ENCODE measurements around the gene RNF157.
A peak's percentile ranks its signal among the peaks of the same experiment; 100 is the strongest.
"Not testable (repeated sequence)": the region's sequence is repeated elsewhere in the genome, so short reads cannot be mapped to it uniquely, and the experiment has no call there.

Gene RNF157

GRCh38 chr17:76191896-76192295 is 48.4 kb downstream of the RNF157 start:
- Histone ChIP-seq H3K4me1 (ENCODE audit: control insufficient read depth, insufficient read depth, low read length) (peaks cover 14% of the 10 kb centered on the region), H3K36me3 (ENCODE audit: control insufficient read depth, insufficient read depth, low read length, severe bottlenecking) (no peaks in the 10 kb centered on the region), H3K9ac (ENCODE audit: low read length) (no peak overlapping the region), H3K9me3 (ENCODE audit: control insufficient read depth, low read length) (no peaks in the 10 kb centered on the region), H3K27me3 (replicated peaks; ENCODE audit: control insufficient read depth, insufficient read depth, low read length) (no peaks in the 10 kb centered on the region), H3K4me3 (ENCODE audit: low read length) (no peak overlapping the region)
- no peak for DNase-seq (ENCODE audit: low read depth)

- H3K9me3 ChIP-seq (ENCODE audit: control insufficient read depth, low read length): no peaks in the 10 kb centered on the region
- H3K36me3 ChIP-seq (ENCODE audit: control insufficient read depth, insufficient read depth, low read length, severe bottlenecking): no peaks in the 10 kb centered on the region
- H3K4me1 ChIP-seq (ENCODE audit: control insufficient read depth, insufficient read depth, low read length): peaks cover 6% of the 10 kb centered on the region
- no peaks in the 10 kb centered on the region for H3K27me3 ChIP-seq (replicated peaks; ENCODE audit: control insufficient read depth, insufficient read depth, low read length)
- DNase-seq (ENCODE audit: low read depth): no peak
- H3K9ac ChIP-seq (ENCODE audit: low read length): no peak overlapping the region
- H3K4me3 ChIP-seq (ENCODE audit: low read length): no peak overlapping the region
Observed at GRCh38 chr17:76189741-76190140, 50.6 kb downstream of the RNF157 start.

- H3K4me3 ChIP-seq (ENCODE audit: low read length): no peak overlapping the region
- DNase-seq (ENCODE audit: low read depth): no peak
- no peaks in the 10 kb centered on the region for H3K36me3 ChIP-seq (ENCODE audit: control insufficient read depth, insufficient read depth, low read length, severe bottlenecking)
- H3K27me3 ChIP-seq (replicated peaks; ENCODE audit: control insufficient read depth, insufficient read depth, low read length): no peaks in the 10 kb centered on the region
- no peak overlapping the region for H3K9ac ChIP-seq (ENCODE audit: low read length)
- peaks cover 6% of the 10 kb centered on the region for H3K4me1 ChIP-seq (ENCODE audit: control insufficient read depth, insufficient read depth, low read length)
- H3K9me3 ChIP-seq (ENCODE audit: control insufficient read depth, low read length): no peaks in the 10 kb centered on the region
Observed at GRCh38 chr17:76189247-76189646, 51.0 kb downstream of the RNF157 start.

- Histone ChIP-seq H3K9ac (ENCODE audit: low read length) (no peak overlapping the region), H3K36me3 (ENCODE audit: control insufficient read depth, insufficient read depth, low read length, severe bottlenecking) (no peaks in the 10 kb centered on the region), H3K4me1 (ENCODE audit: control insufficient read depth, insufficient read depth, low read length) (peaks cover 6% of the 10 kb centered on the region), H3K9me3 (ENCODE audit: control insufficient read depth, low read length) (no peaks in the 10 kb centered on the region), H3K27me3 (replicated peaks; ENCODE audit: control insufficient read depth, insufficient read depth, low read length) (no peaks in the 10 kb centered on the region), H3K4me3 (ENCODE audit: low read length) (no peak overlapping the region)
- DNase-seq (ENCODE audit: low read depth): no peak
Observed at GRCh38 chr17:76188213-76189016, 51.9 kb downstream of the RNF157 start.

- not testable (repeated sequence) for H3K4me3 ChIP-seq (ENCODE audit: low read length); H3K36me3 ChIP-seq (ENCODE audit: control insufficient read depth, insufficient read depth, low read length, severe bottlenecking); H3K9me3 ChIP-seq (ENCODE audit: control insufficient read depth, low read length)
Observed at GRCh38 chr17:76186774-76187173, 53.5 kb downstream of the RNF157 start.

GRCh38 chr17:76184290-76184689 is 56.0 kb downstream of the RNF157 start:
- Histone ChIP-seq H3K9me3 (ENCODE audit: control insufficient read depth, low read length) (no peaks in the 10 kb centered on the region), H3K27me3 (replicated peaks; ENCODE audit: control insufficient read depth, insufficient read depth, low read length) (no peaks in the 10 kb centered on the region), H3K9ac (ENCODE audit: low read length) (no peak overlapping the region), H3K36me3 (ENCODE audit: control insufficient read depth, insufficient read depth, low read length, severe bottlenecking) (no peaks in the 10 kb centered on the region), H3K4me1 (ENCODE audit: control insufficient read depth, insufficient read depth, low read length) (no peaks in the 10 kb centered on the region), H3K4me3 (ENCODE audit: low read length) (no peak overlapping the region)
- DNase-seq (ENCODE audit: low read depth): no peak

More at GRCh38 chr17:76186774-76187173, 53.5 kb downstream of the RNF157 start:
- not testable (repeated sequence) for H3K27me3 ChIP-seq (replicated peaks; ENCODE audit: control insufficient read depth, insufficient read depth, low read length); H3K9ac ChIP-seq (ENCODE audit: low read length); H3K4me1 ChIP-seq (ENCODE audit: control insufficient read depth, insufficient read depth, low read length); DNase-seq (ENCODE audit: low read depth)

- H3K27me3 ChIP-seq (replicated peaks; ENCODE audit: control insufficient read depth, insufficient read depth, low read length): no peaks in the 10 kb centered on the region
- no peaks in the 10 kb centered on the region for H3K36me3 ChIP-seq (ENCODE audit: control insufficient read depth, insufficient read depth, low read length, severe bottlenecking)
- no peaks in the 10 kb centered on the region for H3K4me1 ChIP-seq (ENCODE audit: control insufficient read depth, insufficient read depth, low read length)
- no peaks in the 10 kb centered on the region for H3K9me3 ChIP-seq (ENCODE audit: control insufficient read depth, low read length)
- DNase-seq (ENCODE audit: low read depth): peak; percentile 91
- no peak overlapping the region for H3K4me3 ChIP-seq (ENCODE audit: low read length)
- H3K9ac ChIP-seq (ENCODE audit: low read length): no peak overlapping the region
Observed at GRCh38 chr17:76182016-76182764, 58.1 kb downstream of the RNF157 start.

- no peaks in the 10 kb centered on the region for H3K9me3 ChIP-seq (ENCODE audit: control insufficient read depth, low read length)
- H3K4me3 ChIP-seq (ENCODE audit: low read length): no peak overlapping the region
- H3K36me3 ChIP-seq (ENCODE audit: control insufficient read depth, insufficient read depth, low read length, severe bottlenecking): no peaks in the 10 kb centered on the region
- no peak for DNase-seq (ENCODE audit: low read depth)
- H3K27me3 ChIP-seq (replicated peaks; ENCODE audit: control insufficient read depth, insufficient read depth, low read length): no peaks in the 10 kb centered on the region
- no peaks in the 10 kb centered on the region for H3K4me1 ChIP-seq (ENCODE audit: control insufficient read depth, insufficient read depth, low read length)
- H3K9ac ChIP-seq (ENCODE audit: low read length): no peak overlapping the region
Observed at GRCh38 chr17:76179496-76180467, 60.5 kb downstream of the RNF157 start.

GRCh38 chr17:76178124-76178523 is 62.2 kb downstream of the RNF157 start:
- H3K4me1 ChIP-seq (ENCODE audit: control insufficient read depth, insufficient read depth, low read length): no peaks in the 10 kb centered on the region
- no peaks in the 10 kb centered on the region for H3K36me3 ChIP-seq (ENCODE audit: control insufficient read depth, insufficient read depth, low read length, severe bottlenecking)
- H3K4me3 ChIP-seq (ENCODE audit: low read length): no peak overlapping the region
- H3K27me3 ChIP-seq (replicated peaks; ENCODE audit: control insufficient read depth, insufficient read depth, low read length): no peaks in the 10 kb centered on the region
- H3K9ac ChIP-seq (ENCODE audit: low read length): no peak overlapping the region
- no peak for DNase-seq (ENCODE audit: low read depth)
- no peaks in the 10 kb centered on the region for H3K9me3 ChIP-seq (ENCODE audit: control insufficient read depth, low read length)

GRCh38 chr17:76176701-76177574 is 63.4 kb downstream of the RNF157 start:
- DNase-seq (ENCODE audit: low read depth): no peak
- no peak overlapping the region for H3K9ac ChIP-seq (ENCODE audit: low read length)
- H3K36me3 ChIP-seq (ENCODE audit: control insufficient read depth, insufficient read depth, low read length, severe bottlenecking): no peaks in the 10 kb centered on the region
- no peaks in the 10 kb centered on the region for H3K9me3 ChIP-seq (ENCODE audit: control insufficient read depth, low read length)
- no peak overlapping the region for H3K4me3 ChIP-seq (ENCODE audit: low read length)
- no peaks in the 10 kb centered on the region for H3K4me1 ChIP-seq (ENCODE audit: control insufficient read depth, insufficient read depth, low read length)
- H3K27me3 ChIP-seq (replicated peaks; ENCODE audit: control insufficient read depth, insufficient read depth, low read length): no peaks in the 10 kb centered on the region

Data from adipocyte (in vitro differentiated cells).